ENCODE data around the gene CLPTM1L.

CLPTM1L gene

DNA sequence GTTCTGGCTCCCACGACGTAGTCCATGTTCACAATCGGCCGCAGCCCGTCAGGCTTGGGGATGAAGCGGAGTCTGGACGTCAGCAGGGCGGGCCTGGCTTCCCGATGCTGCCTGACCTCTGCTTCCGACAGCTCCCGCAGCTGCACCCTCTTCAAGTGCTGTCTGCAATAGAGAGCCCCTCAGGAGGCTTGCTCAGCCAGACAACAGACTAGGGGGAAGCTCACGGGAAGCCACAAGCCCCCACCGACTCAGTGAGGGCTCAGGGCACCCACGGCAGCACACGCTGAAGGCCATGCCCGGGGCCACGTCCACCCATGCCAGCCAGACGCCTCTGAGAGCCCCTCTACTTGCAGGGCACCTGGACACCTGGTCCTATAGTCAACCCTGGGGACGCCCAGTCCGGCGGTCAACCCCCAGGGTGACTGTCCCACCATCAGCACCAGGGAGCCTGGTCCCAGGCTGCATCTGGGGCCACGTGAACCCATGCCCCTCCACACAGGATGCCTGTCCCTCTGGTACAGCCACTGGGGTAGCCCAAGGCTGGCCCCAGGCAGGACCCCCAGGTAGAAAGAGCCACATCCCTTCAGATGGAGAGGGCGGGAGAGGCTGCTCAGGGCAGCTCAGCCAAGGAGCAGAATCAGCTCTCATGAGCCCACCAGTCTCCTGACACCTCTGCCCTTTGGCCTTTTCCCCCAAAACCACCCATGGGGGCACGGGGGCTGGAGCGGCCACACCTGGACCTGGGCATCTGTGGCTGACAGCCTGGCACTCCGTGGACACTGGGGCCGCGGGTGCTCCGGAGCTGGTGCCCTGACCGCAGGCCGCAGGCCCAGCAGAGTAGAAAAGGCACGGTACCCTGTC lies 64.5 kb downstream of the CLPTM1L start:
- H3K27ac ChIP-seq = no peak overlapping the region
- no peak for TF ChIP-seq ZFX (IDR thresholded peaks at IDR 0.05; ENCODE audit: borderline replicate concordance)
- TF ChIP-seq, protein P1, sequence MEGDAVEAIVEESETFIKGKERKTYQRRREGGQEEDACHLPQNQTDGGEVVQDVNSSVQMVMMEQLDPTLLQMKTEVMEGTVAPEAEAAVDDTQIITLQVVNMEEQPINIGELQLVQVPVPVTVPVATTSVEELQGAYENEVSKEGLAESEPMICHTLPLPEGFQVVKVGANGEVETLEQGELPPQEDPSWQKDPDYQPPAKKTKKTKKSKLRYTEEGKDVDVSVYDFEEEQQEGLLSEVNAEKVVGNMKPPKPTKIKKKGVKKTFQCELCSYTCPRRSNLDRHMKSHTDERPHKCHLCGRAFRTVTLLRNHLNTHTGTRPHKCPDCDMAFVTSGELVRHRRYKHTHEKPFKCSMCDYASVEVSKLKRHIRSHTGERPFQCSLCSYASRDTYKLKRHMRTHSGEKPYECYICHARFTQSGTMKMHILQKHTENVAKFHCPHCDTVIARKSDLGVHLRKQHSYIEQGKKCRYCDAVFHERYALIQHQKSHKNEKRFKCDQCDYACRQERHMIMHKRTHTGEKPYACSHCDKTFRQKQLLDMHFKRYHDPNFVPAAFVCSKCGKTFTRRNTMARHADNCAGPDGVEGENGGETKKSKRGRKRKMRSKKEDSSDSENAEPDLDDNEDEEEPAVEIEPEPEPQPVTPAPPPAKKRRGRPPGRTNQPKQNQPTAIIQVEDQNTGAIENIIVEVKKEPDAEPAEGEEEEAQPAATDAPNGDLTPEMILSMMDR (IDR thresholded peaks at IDR 0.05) = no peak

DNA sequence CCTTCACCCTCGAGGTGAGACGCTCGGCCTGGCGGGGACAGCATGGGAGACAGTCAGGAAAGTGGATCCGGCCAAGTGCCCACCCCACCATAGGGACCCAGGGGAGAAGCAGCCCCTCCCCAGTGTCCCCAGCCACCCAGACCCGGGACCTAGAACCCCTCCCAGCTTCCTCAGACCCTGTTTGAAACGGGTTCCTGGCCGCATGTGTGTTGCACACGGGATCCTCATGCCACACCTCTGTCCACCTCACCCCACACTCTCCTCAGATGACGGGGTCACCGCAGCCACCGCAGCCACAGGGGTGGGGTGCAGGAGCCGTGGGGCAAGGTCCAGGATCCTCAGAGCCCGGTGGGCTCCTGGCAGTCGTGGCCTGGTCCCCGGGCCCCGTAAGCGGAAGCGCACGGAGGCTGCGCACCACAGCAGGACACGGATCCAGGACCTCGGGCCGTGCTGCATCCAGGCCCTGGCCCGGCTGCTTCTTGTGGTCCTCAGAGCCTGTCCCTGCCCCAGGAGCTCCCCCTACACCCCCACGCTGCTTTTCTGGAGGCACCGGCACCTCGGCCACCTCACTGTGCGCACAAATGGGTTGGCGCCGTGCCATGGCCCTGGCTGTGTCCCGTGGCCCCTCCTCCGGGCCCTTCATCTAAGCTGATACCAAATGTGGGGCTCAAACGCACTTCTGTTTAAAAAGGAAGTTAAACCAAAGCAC lies 65.3 kb downstream of the CLPTM1L start:
- TF ChIP-seq ZFX (IDR thresholded peaks at IDR 0.05; ENCODE audit: borderline replicate concordance) = no peak
- TF ChIP-seq, protein P1 (IDR thresholded peaks at IDR 0.05) = no peak
- no peak overlapping the region for H3K27ac ChIP-seq

DNA sequence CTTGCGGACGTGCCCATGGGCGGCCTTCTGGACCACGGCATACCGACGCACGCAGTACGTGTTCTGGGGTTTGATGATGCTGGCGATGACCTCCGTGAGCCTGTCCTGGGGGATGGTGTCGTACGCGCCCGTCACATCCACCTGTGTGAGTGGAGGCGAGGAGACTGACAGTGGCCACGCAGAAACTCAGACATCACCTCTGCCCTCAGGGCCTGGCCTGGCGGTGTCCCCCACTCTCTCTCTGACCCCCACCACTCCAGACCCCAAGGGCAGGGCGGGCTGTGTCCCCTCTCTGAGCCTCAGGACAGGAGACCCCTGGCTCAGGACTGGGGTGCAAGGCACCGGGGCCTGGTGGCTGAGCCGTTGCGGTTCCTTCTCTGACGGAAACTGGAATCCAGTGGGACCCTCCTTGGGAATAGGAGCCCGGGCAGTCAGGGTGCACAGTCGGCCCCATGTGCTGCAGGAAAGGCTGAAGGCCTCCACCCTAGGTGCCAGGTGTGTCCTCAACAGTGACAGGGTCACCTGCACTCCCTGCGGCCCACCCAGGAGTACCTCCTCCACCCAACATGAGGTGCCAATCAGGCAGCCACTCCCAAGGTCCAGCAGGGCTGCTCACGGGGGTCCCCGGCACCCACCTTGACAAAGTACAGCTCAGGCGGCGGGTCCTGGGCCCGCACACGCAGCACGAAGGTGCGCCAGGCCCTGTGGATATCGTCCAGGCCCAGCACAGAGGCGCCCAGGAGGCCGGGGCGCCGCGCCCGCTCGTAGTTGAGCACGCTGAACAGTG lies 66.0 kb downstream of the CLPTM1L start:
- TF ChIP-seq, protein P1 (IDR thresholded peaks at IDR 0.05) = no peak
- TF ChIP-seq ZFX (IDR thresholded peaks at IDR 0.05; ENCODE audit: borderline replicate concordance) = no peak
- H3K27ac ChIP-seq = no peak overlapping the region

DNA sequence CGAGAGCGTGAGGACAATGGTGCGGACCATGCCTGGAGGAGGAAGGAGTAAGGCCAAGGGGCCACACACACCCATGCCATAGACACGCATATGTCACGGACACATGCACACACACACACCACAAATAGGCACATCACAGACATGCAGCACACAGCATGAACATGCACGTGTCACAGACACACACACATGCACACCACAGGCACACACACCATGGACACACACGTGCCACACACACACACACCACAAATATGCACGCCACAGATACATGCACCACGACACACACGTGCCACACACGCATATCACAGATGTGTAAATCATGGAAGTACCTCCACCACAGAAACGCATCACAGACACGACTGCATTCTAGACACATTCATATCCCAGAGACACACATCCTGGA lies 66.7 kb downstream of the CLPTM1L start:
- no peak for TF ChIP-seq ZFX (IDR thresholded peaks at IDR 0.05; ENCODE audit: borderline replicate concordance)
- TF ChIP-seq, protein P1 (IDR thresholded peaks at IDR 0.05) = no peak
- no peak overlapping the region for H3K27ac ChIP-seq

DNA sequence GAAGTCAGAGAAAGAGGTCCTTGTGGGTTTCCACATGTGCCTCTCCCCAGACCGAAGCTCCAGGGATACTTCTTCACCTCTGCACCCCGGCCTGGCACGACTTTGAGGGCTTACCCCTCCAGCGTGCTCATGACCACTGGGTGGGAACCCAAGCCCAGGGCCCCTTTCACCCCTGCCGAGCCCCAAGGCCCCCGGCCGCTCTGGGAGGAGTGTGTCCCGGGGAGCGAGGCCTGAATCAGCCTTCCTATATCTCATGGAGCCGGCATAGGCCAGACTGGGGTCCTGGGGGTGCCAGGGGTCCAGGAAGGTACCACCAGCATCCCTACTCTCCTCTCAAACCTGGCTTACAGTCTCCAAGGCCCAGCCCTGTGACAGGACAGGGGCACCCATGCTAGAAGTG lies 67.1 kb downstream of the CLPTM1L start:
- TF ChIP-seq, protein P1 (IDR thresholded peaks at IDR 0.05) = no peak
- H3K27ac ChIP-seq = no peak overlapping the region

DNA sequence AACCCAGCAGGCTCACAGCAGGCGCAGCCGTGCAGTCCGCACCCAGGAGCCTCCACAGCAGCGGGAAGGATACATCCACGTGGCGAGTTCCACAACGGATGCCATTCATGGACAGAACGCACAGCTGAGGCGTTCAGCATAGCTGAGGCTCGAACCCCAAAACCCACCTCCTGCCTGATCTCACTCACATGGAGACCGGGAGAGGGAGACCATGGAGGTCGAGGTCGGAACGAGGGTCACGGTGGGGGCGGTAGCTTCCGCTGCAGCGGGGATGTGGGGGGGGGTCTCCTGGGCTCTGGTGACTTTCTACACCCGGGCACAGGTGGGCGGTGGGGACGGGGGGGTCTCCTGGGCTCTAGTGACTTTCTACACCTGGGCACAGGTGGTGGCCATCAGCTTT lies 67.6 kb downstream of the CLPTM1L start:
- TF ChIP-seq, protein P1 (IDR thresholded peaks at IDR 0.05) = no peak
- TF ChIP-seq ZFX (IDR thresholded peaks at IDR 0.05; ENCODE audit: borderline replicate concordance) = no peak
- H3K27ac ChIP-seq = no peak overlapping the region
